OCI-LY1 (cell line): ENCODE measurements around the gene CEP97.

Experiments used
- EZH2 ChIP-seq: fragments of 200-600 bp; sonication (generic), shearing (Covaris generic); IDR thresholded peaks from 2 replicates; pipeline ENCODE4 v1.8.0; 2017; ENCODE audit warnings: borderline replicate concordance, mixed run types, mild to moderate bottlenecking, antibody characterized with exemption, low read length, moderate library complexity, mixed read lengths
- TF ChIP-seq, protein P1 (sequence below): fragments of 200-600 bp; sonication (generic), shearing (Covaris generic); IDR thresholded peaks from 2 replicates; pipeline ENCODE4 v1.5.1; 2017; ENCODE audit warnings: mild to moderate bottlenecking, antibody characterized with exemption, low read length, moderate library complexity, mixed read lengths

DNA sequence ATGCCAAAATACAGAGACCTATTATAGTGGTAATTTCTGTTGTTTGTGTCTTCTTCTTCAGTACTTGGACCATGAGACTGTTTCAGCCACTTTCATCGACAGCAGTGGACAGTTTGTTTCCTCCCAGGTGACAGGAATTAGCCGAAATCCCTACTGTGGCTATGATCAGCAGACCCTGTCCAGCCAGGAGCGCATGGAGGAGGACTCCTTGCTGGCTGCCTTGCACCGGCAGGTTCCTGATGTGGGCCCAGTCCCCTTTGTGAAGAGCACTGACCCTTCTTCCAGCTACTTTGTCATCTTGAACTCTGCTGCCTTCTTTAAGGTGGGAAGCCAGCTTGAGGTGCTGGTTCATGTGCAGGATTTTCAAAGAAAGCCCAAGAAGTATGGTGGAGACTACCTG lies 76.8 kb downstream of the CEP97 start:
- no peak for TF ChIP-seq EZH2
- TF ChIP-seq, protein P1, sequence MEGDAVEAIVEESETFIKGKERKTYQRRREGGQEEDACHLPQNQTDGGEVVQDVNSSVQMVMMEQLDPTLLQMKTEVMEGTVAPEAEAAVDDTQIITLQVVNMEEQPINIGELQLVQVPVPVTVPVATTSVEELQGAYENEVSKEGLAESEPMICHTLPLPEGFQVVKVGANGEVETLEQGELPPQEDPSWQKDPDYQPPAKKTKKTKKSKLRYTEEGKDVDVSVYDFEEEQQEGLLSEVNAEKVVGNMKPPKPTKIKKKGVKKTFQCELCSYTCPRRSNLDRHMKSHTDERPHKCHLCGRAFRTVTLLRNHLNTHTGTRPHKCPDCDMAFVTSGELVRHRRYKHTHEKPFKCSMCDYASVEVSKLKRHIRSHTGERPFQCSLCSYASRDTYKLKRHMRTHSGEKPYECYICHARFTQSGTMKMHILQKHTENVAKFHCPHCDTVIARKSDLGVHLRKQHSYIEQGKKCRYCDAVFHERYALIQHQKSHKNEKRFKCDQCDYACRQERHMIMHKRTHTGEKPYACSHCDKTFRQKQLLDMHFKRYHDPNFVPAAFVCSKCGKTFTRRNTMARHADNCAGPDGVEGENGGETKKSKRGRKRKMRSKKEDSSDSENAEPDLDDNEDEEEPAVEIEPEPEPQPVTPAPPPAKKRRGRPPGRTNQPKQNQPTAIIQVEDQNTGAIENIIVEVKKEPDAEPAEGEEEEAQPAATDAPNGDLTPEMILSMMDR: no peak
